HUDEP-2 (cell line): ENCODE measurements around the gene GLDC.
A peak's percentile ranks its signal among the peaks of the same experiment; 100 is the strongest.
"Not testable (repeated sequence)": the region's sequence is repeated elsewhere in the genome, so short reads cannot be mapped to it uniquely, and the experiment has no call there.

ENCODE experiments used
- DNase-seq, 76 experiments: peaks; one replicate each; lab custom pipeline; 2025; ENCODE audit not compliant: unreplicated experiment in 76 of 76; lab: John Stamatoyannopoulos, UW

GLDC gene

DNA sequence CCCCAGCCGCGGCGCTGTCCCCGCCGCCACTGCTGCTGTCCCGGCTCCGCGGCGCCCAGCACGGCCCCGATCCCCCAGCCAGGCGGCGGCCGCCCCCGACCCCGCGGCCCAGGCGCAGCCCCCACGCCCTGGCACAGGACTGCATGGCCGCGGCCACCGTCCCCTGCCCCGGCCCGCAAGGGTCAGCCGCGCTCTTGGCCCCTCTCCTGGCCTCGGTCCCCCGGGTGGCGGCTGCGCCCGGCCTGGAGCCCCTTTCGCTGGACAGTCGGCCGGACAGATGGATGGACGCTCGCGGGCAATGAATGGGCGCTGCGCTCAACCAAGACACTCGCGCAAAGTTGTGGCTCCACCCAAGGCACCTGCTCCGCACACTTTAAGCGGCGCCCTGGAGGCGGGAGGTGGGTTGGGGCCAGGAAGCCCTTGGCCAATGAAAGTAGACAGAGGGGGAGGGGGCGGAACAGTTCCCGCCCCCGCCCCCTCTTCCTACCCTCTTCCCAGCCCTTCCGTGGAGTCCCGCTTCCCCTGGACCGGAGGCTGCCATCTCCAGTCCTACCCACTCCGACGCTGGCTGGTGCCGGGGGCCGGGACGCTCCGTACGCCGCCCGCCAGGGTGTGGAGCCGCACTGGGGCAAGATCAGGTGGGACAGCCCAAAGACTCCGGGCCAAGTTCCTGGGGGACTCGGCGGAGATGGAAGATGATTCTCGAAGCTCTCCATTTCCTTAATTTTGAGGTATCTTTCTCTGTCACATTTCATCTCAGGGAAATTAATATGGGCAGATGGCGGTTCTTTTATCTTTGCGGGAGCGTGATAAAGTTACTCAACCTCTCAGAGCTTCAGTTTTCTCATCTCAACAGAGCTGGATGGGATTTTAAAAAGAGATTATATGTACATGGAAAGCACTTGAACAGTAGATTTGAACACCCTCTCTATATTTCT is at the start of gene GLDC:
TSS of gene GLDC (minus strand) at position 375 of the 938 bp plus-strand sequence. CDS start at position 145, 230 bp downstream.
- DNase-seq: peak in 5 of 76 experiments; percentile 3 to 10 (median 5)

DNA sequence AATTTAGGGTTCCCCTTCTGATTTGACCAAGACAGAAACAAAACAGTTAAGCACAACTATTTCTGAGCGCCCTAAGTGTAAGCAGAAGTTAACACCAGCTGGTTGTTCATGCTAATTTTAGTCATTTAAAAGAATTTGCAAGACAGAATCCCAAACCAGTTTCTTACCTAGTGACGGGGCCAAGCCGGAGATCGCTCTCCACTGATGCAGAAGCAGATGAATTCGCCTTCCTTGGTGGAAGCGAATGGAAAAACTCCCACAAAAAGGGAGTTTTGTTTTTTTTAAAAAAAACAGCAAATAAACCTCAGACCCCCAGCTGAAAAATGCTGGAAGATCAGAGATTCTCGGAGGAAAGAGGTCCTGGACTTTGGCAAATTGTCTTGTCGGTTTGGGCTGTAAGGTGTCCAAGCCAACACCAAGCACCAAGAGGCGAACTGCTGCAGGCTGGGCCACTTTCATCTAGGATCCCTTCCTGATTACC is 47.4 kb upstream of the GLDC start:
- no peak for DNase-seq

DNA sequence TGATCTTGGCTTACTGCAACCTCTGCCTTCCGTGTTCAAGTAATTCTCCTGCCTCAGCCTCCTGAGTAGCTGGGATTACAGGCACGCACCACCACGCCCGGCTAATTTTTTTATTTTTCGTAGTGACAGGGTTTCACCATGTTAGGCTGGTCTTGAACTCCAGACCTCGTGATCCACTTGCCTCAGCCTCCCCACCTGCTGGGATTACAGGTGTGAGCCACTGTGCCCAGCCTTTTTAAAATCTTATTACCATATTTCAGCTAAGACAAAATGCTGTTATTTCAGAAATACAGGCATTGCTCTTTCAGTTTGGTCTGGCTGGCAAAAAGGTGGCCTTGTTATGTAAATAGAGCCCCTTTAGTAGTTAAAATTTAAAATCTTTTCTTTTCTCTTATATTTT is 46.9 kb upstream of the GLDC start:
- DNase-seq: no peak

DNA sequence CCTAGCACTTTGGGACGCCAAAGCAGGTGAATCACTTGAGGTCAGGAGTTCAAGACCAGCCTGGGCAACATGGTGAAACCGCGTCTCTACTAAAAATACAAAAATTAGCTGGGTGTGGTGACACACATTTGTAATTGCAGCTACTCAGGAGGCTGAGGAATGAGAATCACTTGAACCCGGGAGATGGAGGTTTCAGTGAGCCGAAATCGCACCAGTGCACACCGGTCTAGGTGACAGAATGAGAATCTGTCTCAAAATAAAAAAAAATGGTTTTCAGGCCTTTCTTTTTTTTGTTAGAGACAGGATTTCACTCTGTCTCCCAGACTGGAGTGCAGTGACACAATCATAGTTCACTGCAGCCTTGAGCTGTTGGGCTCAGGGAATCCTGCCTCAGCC is 45.1 kb upstream of the GLDC start:
- not testable (repeated sequence) for DNase-seq

DNA sequence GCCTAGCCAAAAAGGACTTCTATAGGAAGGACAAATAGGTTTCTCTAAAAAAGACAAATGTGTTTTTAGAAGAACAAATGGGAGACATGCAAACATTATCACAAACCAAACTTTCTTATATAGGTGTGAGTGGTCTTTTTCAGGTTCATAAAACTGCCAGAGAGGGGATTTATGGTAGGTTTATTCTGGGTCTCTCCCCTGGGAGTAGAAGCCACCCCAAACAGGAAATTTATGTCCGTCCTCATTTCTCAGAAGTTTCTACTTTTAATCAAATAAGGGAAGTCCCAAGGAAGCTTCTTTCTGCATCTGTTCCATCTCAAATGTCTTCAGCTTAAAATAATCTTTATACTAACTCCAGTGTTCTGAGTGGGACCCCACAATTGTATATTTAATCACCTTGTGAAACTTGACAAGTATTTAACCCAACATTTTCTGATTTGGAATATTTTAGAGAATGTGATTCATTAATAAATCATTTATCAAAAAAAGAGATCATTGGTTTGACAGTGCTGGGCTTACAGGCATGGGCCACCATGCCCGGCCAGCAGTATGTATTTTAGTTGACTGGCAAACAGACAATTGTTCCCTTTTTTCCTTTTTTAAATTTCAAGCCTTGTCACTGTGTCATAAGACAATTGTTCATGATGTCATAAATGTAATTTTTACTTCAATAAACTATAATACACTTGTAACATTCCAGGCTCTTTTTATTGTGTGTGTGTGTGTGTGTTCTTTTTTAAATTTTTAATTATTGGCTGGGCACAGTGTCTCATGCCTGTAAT is 44.6 kb upstream of the GLDC start:
- DNase-seq: no peak

DNA sequence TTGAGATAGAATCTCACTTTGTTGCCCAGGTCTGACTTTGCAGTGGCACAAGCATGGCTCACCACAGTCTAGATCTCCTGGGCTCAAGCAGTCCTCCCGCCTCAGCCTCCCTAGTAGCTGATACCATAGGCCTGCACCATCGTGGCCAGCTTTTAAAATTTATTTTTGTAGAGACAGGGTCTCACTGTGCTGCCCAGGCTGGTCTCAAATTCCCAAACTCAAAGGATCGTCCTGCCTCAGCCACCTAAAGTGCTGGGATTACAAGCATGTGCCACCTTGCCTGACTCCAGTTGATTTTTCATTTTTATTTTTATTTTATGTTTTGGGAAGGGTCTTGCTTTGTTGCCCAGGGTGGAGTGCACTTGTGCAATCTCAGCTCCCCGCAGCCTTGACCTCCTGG is 41.7 kb upstream of the GLDC start:
- no peak for DNase-seq

DNA sequence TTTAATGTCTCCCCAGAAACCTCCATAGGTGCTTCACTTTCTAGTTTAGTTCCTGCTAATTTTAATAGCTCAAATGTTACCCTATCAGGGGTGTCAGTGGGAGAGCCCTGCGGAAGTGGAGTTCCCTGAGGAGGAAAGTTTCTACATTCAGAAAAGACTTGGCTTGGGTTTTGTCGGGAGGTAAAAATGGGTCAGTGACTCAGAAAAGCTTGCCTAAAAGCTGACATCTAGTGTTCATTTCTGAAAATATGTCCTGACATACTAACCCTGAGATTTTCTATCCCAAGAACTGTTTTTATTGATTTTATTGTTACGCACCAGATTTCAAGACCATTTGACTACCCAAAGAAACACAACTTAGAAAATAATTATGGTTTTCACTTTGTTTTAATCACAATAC is 40.9 kb upstream of the GLDC start:
- DNase-seq: peak in 7 of 76 experiments; percentile 3 to 8 (median 7)

DNA sequence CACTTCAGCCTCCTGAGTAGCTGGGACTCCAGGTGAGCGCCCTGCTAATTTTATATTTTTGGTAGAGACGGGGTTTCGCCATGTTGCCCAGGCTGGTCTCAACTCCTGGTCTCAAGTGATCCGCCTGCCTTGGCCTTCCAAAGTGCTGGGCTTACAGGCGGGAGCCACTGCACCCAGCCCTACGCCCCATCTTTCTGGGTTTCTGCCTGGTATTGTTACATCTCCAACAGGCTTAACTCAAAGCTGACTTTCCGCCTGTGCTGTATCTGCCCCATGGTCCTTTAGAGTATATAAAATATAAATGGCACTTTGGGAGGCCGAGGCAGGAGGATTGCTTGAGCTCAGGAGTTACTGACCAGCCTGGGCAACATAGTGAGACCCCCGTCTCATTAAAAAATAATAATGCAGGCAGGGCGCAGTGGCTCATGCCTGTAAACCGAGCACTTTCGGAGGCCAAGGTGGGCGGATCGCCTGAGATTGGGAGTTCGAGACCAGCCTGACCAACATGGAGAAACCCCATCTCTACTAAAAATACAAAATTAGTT is 36.5 kb upstream of the GLDC start:
- peak in 7 of 76 experiments; percentile 16 to 48 (median 36) for DNase-seq

DNA sequence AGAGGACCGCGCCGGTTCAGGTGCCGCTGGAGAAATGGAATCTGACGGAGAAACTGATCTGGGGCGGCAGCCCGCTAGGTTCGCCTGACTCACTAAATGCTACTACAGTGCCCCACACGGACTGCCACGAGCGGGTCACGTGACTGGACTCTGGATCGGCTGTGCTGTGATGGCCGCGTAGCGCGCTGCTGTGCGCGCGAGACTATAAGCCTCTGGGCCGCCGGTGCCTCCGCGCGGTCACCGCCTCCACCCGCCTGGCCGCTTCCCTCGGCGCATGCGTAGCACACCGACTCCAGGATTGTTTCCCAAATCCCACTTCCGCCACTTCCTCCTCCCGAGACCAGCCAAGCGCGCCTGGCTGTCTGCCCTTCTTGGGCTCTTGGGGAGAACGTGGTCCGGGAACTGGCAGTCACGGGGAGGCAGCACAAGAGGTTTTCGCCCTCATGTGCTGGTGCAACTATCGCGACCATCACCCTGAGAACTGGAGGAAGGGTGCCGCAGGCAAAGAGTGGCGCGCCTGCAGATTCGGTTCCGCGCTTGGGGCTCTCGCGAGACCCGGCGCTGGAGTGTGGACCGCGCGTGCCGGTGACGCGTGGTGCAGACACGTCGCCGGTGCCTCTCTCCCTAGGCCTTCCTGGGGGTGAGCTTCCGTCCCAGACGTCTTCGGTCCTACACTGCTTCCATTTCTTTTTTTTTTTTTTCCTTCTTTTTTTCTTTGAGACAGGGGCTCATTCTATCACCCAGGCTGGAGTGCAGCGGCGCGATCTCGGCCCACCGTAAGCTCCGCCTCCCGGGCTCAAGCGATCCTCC is 35.8 kb upstream of the GLDC start:
- peak; percentile 29 to 99 (median 92) for DNase-seq

DNA sequence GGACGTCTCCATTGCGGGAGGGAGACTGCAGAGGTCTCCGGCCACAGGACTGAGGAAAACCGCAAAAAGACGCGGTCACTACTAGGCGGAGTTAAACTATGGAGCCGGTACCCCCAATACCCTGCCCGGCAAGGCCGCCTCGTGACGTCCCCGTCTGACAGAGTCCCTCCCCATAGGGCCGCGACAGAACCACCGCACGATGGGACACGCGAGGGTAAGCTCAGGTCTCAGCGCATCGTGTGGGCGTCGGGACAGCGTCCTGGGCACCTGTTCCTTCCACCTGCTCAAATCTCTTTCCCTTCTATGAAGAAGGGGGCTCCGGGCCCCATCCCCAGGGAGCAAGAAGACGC is 35.2 kb upstream of the GLDC start:
- peak in 67 of 76 experiments; percentile 21 to 87 (median 69) for DNase-seq

DNA sequence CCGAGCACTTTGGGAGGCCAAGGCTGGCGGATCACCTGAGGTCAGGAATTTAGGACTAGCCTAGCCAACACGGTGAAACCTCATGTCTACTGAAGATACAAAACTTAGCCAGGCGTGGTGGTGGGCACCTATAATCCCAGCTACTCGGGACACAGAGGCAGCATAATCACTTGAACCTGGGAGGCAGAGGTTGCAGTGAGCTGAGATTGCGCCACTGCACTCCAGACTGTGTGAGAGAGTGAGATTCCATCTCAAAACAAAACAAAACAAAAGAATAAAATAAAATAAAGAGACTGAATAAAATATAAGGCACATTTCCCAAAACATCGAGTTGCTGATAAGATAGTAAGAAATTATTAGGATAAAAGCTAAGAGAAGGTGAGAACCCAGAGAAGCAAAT is 32.3 kb upstream of the GLDC start:
- DNase-seq: no peak

DNA sequence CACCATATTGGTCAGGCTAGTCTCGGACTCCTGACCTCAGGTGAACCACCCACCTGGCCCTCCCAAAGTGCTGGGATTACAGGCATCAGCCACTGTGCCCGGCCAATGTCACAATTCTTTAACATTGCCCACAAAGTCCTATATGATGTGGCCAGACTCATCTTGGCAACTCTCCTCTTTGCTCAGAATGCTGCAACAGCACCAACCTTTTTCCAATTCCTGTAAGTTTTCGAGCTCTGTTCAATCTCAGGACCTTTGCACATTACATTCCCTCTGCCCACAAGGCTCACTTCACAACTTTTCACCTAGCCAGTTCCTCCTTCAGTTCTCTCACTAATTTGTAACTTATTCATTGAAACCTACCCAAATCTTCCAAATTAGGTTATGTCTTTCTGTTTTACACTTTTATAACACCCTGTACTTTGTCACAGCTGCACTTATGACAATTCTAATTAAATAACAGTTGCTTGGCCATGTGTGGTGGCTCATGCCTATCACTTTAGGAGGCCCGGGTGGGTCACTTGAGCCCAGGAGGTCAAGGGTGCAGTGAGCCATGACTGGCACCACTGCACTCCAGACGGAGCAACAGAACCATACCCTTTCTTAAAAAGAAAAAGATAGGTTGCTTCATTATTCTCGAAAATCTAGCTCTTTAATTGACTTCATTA is 30.9 kb upstream of the GLDC start:
- no peak for DNase-seq

DNA sequence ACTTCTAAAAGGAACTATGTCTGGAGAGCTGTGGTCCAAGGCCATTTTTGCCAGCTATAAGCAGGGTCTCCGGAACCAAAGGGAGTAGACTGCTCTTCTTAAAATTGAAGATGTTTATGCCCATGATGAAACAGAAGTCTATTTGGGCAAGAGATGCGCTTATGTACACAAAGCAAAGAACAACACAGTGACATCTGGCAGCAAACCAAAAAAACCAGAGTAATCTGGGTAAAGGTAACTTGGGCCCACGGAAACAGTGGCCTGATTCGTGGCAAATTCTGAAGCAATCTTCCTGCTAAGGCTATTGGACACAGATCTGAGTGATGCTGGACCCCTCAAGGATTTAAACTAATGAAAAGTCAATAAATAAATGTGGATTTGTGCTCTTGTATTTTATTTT is 29.7 kb upstream of the GLDC start:
- no peak for DNase-seq

DNA sequence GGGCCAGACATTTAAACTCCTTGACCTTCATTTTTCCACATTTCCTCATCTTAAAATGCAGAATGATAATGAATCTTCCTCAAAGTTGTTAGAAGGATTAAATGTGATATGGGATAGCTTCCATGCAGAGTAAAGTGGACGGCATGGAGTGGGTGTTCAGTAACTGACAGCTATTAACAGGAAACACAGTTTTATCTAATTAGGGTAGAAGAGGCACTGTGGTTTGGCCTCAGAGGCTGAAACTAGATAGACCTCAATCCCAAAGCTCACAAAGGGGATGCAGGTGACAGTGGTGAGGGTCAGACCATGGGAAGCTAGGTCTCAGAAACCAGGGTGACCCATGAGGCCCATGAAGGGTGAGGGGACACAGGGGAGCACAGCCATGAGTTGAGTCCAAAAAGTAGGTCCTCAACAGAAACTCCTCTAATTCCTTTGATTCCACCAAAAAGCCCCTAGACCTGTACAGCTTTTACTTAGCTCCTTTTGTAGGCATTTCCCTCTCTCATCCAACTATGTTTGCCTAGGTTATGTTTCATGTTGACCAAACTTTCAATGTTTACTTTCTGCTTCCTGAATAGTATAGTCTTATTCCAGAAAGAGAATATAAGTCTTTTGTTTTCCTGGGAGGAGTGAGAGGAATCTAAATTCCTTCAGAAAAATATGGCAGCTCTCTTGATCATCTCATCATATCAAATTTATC is 27.9 kb upstream of the GLDC start:
- no peak for DNase-seq

DNA sequence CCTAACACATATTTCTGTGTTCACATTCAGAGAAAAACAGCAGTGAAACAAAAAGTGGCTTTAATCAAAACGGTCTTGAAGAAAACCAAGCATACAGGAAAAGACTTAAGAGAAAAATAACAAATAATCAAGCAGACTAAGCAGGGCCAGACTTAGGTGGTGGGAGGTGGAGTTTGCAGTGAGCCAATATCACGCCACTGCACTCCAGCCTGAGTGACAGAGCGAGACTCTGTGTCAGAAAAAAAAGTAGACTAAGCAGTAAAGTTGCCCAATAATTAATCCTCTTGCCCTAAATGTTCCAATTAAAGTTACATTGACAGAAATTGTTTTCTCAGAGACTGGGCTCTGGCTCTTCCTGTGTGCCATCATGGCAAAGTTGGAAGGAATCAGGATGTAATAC is 26.6 kb upstream of the GLDC start:
- DNase-seq: no peak

DNA sequence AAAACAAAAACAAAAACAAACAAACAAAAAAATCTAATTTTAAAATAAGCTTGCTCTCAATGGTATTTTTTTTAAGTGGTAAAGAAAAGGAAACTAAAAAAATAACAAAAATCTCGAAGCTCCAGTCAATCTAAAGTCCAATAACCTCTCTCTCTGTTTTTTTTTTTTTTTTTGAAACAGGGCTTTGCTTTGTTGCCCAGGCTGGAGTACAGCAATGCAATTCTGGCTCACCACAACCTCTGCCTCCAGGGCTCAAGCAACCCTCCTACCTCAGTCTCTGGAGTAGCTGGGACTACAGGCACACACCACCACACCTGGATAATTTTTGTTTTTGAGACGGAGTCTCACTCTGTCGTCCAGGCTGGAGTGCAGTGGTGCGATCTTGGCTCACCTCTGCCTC is 25.9 kb upstream of the GLDC start:
- DNase-seq: no peak

DNA sequence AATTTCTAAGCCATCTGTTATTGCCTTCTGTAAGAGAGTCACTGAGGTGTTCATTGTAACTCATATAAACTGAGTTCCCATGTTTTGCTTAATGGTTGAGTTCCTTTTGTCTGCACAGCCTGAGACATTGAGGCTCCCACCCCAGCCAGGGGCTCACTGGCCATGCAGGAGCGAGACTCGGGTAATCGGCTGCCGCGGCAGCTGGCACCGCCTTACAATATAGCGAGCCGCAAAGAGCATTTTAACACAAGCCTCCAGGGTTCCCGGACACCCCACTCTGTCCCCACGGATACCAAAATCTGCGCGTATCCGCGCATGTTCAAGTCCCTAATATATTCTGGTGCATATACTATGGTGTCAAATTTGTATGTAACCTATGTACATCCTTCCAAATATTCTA is 24.4 kb upstream of the GLDC start:
- DNase-seq: no peak

DNA sequence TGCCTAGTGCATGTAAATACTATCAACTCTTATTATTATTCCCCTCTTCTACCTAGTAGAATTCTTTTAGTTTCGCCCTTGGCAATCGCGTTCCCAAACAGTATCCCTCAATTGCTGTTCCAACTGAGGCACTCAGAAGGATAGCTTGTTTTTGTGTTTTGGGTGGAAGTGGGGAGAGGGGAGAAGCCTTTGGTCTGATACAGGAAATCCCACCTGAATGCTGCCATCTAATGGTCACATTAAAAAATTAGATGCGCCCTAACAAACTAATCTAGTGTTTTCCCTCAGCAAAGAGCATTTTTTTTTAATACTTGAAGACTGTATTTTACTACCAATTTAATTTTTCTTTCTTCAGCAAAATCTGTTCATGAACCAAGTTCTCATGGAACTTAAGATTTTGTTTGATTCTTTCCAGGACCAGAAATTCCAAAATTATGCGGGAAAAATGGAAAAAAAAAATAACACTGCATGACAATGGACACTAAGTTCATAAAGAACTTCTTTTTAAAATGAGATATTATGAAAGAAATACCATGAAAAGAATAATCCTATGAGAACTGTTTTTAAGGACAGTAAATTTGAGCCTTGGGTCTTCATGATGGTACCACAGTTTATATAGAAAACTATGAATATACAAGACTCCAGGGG is 22.2 kb upstream of the GLDC start:
- DNase-seq: peak in 8 of 76 experiments; percentile 7 to 34 (median 14)

DNA sequence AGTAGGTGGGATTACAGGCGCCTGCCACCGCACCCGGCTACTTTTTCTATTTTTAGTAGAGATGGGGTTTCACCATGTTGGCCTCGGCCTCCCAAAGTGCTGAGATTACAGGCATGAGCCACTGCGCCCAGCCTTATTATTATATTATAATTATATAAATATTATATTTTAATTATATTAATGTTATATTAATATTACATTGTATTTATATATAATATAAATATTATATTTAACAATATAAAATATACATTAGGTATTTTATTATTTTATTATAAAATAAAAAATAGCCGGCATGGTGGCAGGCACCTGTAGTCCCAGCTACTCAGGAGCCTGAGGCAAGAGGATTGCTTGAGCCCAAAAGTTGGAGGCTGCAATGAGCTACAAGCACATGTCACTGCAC is 21.6 kb upstream of the GLDC start:
- no peak for DNase-seq
